OCI-LY1 (cell line): ENCODE measurements around the gene CBFA2T3.

Experiments used
- H2AFZ ChIP-seq: fragments of 200-600 bp; sonication (generic), shearing (Covaris generic); 2 replicates; pipeline ENCODE4 v1.6.0; 2014; ENCODE audit warnings: antibody characterized with exemption, mild to moderate bottlenecking, low read length
- H3F3A ChIP-seq: fragments of 200-600 bp; sonication (generic), shearing (Covaris generic); 2 replicates; pipeline ENCODE4 v1.6.0; 2014; ENCODE audit warnings: mild to moderate bottlenecking, antibody characterized with exemption, low read length, moderate library complexity; ENCODE audit not compliant: insufficient read depth
- H3K27ac ChIP-seq: fragments of 200-600 bp; sonication (generic); 2 replicates; pipeline ENCODE4 v1.5.1; 2014; ENCODE audit warnings: low read length, mixed run types, mild to moderate bottlenecking, low read depth; ENCODE audit not compliant: poor library complexity, severe bottlenecking
- H3K27me3 ChIP-seq: fragments of 200-600 bp; sonication (generic); 2 replicates; pipeline ENCODE4 v1.6.0; 2014; ENCODE audit warnings: antibody characterized with exemption, mild to moderate bottlenecking, low read length, moderate library complexity; ENCODE audit not compliant: insufficient read depth
- H3K36me3 ChIP-seq: fragments of 200-600 bp; sonication (generic); 2 replicates; pipeline ENCODE4 v1.6.1; 2014; ENCODE audit warnings: mild to moderate bottlenecking, antibody characterized with exemption, low read length, moderate library complexity, mixed read lengths; ENCODE audit not compliant: insufficient read depth
- H3K4me1 ChIP-seq: fragments of 200-600 bp; sonication (generic); 2 replicates; pipeline ENCODE4 v1.5.1; 2014; ENCODE audit warnings: mild to moderate bottlenecking, low read length, moderate library complexity; ENCODE audit not compliant: insufficient read depth, severe bottlenecking
- H3K4me2 ChIP-seq: fragments of 200-600 bp; sonication (generic), shearing (Covaris generic); 2 replicates; pipeline ENCODE4 v1.6.1; 2014; ENCODE audit warnings: low read length
- H3K4me3 ChIP-seq: fragments of 200-600 bp; sonication (generic); 2 replicates; pipeline ENCODE4 v1.5.1; 2014; ENCODE audit warnings: low read length, low read depth, mild to moderate bottlenecking, mixed read lengths; ENCODE audit not compliant: poor library complexity, severe bottlenecking
- H3K79me2 ChIP-seq: fragments of 200-600 bp; shearing (Covaris generic); 2 replicates; pipeline ENCODE4 v1.6.1; 2016; ENCODE audit warnings: mixed run types, low read length, mixed read lengths; ENCODE audit not compliant: insufficient read depth
- H3K9ac ChIP-seq: fragments of 200-600 bp; sonication (generic), shearing (Covaris generic); 2 replicates; pipeline ENCODE4 v1.6.1; 2014; ENCODE audit warnings: mild to moderate bottlenecking, low read length, mixed read lengths
- H3K9me2 ChIP-seq: fragments of 200-600 bp; sonication (generic), shearing (Covaris generic); 2 replicates; pipeline ENCODE4 v1.6.1; 2014; ENCODE audit warnings: low read depth, mild to moderate bottlenecking, low read length, mixed read lengths
- H3K9me3 ChIP-seq: fragments of 200-600 bp; shearing (Covaris generic); 2 replicates; pipeline ENCODE4 v1.6.1; 2014; ENCODE audit warnings: low read length, mixed read lengths
- H4K20me1 ChIP-seq: fragments of 200-600 bp; sonication (generic), shearing (Covaris generic); 2 replicates; pipeline ENCODE4 v1.6.0; 2016; ENCODE audit warnings: mild to moderate bottlenecking, low read length; ENCODE audit not compliant: insufficient read depth
- CTCF ChIP-seq: fragments of 200-600 bp; sonication (generic), shearing (Covaris generic); IDR thresholded peaks from 2 replicates; pipeline ENCODE4 v1.5.1; 2017; ENCODE audit warnings: mild to moderate bottlenecking, antibody characterized with exemption, low read length, moderate library complexity, mixed read lengths
- EZH2 ChIP-seq: fragments of 200-600 bp; sonication (generic), shearing (Covaris generic); IDR thresholded peaks from 2 replicates; pipeline ENCODE4 v1.8.0; 2017; ENCODE audit warnings: borderline replicate concordance, mixed run types, mild to moderate bottlenecking, antibody characterized with exemption, low read length, moderate library complexity, mixed read lengths

Gene CBFA2T3

GRCh38 chr16:88847654-88848053, 129.4 kb downstream of the CBFA2T3 start:
- H3K9me3 ChIP-seq: no peaks in the 10 kb centered on the region
- no peaks in the 10 kb centered on the region for H3K9me2 ChIP-seq
- no peaks in the 10 kb centered on the region for H3K27me3 ChIP-seq
- H3K27ac ChIP-seq: no peak overlapping the region
- no peak overlapping the region for H3K4me2 ChIP-seq
- TF ChIP-seq EZH2 (no peak), CTCF (no peak)
- no peak overlapping the region for H3K9ac ChIP-seq
- no peaks in the 10 kb centered on the region for H3K4me1 ChIP-seq
- no peaks in the 10 kb centered on the region; the same call in 1 of the 2 replicates for H3K36me3 ChIP-seq
- H3K79me2 ChIP-seq: no peaks in the 10 kb centered on the region
- no peak overlapping the region for H2AFZ ChIP-seq
- no peaks in the 10 kb centered on the region for H3F3A ChIP-seq
- H4K20me1 ChIP-seq: no peaks in the 10 kb centered on the region
- H3K4me3 ChIP-seq: no peak overlapping the region

- Histone ChIP-seq H3K27ac (no peak overlapping the region), H3K9ac (no peak overlapping the region), H3K4me3 (no peak overlapping the region), H3K36me3 (no peaks in the 10 kb centered on the region; the same call in 1 of the 2 replicates), H3K4me1 (no peaks in the 10 kb centered on the region), H3K79me2 (no peaks in the 10 kb centered on the region), H3K9me2 (no peaks in the 10 kb centered on the region), H3K9me3 (no peaks in the 10 kb centered on the region), H3K27me3 (no peaks in the 10 kb centered on the region), H3F3A (no peaks in the 10 kb centered on the region), H3K4me2 (no peak overlapping the region), H2AFZ (no peak overlapping the region), H4K20me1 (no peaks in the 10 kb centered on the region)
- TF ChIP-seq EZH2 (no peak), CTCF (no peak)
These were observed 130.9 kb downstream of the CBFA2T3 start for GRCh38 chr16:88846088-88846487.

GRCh38 chr16:88844419-88845036, 132.5 kb downstream of the CBFA2T3 start:
- Histone ChIP-seq H3K4me2 (no peak overlapping the region), H3K9me2 (no peaks in the 10 kb centered on the region), H3K9me3 (no peaks in the 10 kb centered on the region), H3K4me1 (no peaks in the 10 kb centered on the region), H3F3A (no peaks in the 10 kb centered on the region), H2AFZ (no peak overlapping the region), H3K9ac (no peak overlapping the region), H3K36me3 (no peaks in the 10 kb centered on the region), H3K4me3 (no peak overlapping the region), H3K27me3 (no peaks in the 10 kb centered on the region), H4K20me1 (no peaks in the 10 kb centered on the region), H3K79me2 (no peaks in the 10 kb centered on the region), H3K27ac (no peak overlapping the region)
- TF ChIP-seq CTCF: no peak; the same call in 1 of the 2 replicates
- no peak for TF ChIP-seq EZH2
